Stimulated activated CD8-positive, alpha-beta memory T cell treated with anti-CD3 and anti-CD28 coated beads, Interleukin-15, amount 100 ng/mL, for 48 hours (primary cell): Measurements from ENCODE around the gene DCBLD2.

Experiments
- DNase-seq, 2 donors: peaks; one replicate each; pipeline ENCODE4 v3.0.0-alpha.2; 2020; ENCODE audit warnings: low read depth in 2 of 2

The DCBLD2 gene, protein sequence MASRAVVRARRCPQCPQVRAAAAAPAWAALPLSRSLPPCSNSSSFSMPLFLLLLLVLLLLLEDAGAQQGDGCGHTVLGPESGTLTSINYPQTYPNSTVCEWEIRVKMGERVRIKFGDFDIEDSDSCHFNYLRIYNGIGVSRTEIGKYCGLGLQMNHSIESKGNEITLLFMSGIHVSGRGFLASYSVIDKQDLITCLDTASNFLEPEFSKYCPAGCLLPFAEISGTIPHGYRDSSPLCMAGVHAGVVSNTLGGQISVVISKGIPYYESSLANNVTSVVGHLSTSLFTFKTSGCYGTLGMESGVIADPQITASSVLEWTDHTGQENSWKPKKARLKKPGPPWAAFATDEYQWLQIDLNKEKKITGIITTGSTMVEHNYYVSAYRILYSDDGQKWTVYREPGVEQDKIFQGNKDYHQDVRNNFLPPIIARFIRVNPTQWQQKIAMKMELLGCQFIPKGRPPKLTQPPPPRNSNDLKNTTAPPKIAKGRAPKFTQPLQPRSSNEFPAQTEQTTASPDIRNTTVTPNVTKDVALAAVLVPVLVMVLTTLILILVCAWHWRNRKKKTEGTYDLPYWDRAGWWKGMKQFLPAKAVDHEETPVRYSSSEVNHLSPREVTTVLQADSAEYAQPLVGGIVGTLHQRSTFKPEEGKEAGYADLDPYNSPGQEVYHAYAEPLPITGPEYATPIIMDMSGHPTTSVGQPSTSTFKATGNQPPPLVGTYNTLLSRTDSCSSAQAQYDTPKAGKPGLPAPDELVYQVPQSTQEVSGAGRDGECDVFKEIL

DNA sequence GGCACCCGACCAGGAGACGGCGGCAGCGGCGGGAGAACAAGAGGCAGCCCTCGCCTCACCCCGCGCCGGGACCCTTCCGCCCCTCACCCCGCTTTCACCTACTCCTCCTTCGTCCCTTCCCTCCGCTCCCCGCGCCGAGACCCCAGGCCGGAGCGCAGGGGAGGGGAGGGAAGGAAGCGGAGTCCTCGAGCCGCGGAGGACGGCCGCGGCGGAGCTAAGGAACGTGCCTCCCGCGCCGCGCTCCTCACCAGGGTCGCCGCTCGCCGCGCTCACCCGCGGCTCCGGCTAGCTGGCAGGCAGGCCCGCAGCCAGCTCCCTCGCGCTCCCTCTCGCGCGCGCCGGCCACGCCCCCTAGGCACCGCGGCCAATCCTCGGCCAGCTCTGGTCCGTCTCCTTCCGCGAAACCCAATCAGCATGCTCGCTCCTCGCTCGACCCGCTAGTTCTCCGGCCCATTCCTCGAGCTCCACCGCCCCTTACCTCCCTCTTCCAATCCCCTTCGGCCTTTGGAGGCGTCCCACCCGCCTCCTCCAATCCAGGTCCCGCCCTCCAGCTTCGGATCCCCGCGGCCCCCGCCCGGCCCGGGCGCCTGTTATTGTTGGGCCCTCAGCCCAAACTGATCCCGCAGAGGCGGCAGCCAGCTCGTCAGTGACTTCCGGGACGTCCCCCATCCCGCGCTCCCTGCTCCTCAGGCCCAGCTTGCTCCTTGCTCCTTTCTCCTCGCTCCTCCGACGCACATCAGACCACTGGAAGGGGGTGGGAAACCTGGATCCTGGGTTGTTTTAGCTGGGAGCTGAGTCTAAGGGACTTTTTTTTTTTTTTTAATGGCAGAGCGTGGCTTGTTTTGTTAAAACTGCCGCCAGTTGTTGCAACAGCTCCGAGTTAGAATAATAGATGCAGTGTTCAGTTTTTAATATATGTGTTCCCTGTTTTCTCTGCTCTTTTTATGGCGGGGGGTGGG lies at the start of gene DCBLD2:
TSS of gene DCBLD2 (minus strand) at position 304 of the 959 bp plus-strand sequence. CDS start 369 bp downstream, outside the sequence.
- peak; percentile 85 to 91 for DNase-seq

DNA sequence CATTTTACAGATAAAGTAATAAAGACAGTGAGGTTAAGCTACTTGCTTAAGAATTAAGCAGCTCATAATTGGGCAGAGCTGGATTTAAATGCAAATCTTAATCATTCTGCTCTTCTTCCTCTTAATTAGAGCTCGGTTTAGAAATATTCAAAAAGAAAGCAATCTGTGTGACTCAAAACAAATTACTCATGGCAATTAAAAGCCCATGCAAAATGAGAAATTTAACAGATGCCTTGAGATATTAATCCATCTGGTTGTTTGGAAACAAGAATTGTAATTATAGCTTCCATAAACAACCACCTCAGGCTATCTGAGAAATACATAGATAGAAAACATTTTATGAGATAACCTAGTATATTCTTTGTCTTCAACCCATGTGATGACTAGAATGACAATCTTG lies 44.2 kb upstream of the DCBLD2 start:
- DNase-seq, result no peak

DNA sequence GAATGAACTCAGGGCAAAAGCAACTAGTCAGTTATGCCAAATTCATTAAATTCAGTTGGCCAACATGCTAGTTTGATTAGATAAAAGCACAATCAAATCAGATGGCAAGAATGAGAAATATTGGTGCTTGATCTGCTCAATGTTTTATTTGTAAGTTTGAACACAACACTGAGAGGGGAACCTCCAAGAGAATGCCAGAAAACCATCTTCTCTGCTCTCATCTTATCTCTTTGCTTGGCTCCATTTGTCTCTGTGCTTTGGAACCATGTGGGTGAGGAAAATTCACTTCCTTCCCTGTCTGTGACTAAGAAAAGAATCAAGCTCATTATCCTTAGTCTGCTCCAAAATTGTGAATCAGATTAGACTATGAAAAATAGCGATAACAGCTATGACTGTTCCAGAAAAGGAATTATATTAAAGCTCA lies 43.6 kb upstream of the DCBLD2 start:
- DNase-seq, result no peak

DNA sequence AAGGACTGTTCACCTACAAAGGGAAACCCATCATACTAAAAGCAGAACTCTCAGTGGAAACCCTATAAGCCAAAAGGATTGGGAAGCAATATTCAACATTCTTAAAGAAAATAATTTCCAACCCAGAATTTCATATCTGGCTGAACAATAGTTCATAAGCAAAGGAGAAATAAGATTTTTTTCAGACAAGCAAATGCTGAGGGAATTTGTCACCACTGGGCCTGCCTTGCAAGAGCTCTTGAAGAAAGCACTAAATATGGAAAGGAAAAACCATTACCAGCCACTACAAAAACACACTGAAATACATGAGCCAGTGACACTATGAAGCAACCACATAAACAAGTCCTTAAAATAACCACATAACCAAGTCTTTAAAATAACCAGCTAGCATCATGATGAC lies 28.9 kb upstream of the DCBLD2 start:
- DNase-seq, result no peak

DNA sequence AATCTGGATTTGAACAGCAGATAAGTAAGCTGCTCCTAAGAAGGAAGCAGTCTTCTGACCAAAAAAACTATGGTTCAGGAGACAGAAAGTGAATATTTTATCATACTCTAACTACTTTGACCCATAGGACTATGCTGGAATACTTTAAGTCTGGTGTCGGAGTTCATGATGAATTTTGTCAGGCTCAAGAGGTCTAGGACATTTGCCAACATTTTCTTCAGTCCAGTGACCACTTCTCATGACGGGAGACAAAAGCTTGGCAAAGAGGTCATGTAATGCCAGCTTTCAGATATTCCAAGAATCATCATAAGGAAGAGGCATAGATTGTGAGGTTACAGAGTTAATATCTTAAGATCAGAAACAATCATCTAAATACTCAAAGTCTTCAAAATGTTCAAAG lies 20.5 kb upstream of the DCBLD2 start:
- DNase-seq, result no peak

DNA sequence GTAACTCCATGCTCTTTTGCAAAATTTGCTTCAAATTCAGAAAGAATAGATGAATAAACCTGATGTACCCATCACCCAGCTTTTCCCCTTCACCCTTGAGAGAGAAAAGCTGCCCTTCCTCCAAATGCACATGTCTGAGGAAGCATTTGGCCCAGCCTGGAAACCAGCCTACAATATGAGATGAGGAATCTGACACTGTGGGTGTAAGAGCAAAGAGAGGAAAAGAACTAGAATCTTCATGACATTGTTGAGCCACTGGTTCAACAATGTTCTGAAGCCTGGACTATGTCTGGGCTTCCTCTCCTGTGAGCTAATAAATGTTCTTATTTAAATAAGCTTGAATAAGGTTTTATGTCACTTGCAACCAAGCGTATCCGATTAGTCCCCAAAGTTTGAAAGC lies 18.7 kb upstream of the DCBLD2 start:
- no peak for DNase-seq

DNA sequence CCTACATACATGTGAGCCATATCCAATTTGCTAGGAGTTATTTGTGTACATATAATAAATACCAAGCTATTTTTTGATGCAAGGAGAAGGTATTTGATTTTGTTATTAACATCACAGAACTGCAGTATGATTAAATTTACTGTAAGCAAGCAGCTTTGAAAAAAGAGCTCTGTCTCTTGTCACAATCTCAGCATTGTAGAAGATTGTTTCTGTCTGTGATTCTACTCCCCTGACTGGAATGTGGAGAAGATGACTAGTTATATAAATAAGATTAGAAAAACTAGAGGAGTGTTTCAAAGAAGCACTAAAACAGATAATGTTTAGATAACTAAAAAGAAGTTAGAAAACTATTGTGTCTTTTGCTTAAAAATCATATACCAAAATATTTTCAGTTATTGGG lies 17.1 kb upstream of the DCBLD2 start:
- no peak for DNase-seq

DNA sequence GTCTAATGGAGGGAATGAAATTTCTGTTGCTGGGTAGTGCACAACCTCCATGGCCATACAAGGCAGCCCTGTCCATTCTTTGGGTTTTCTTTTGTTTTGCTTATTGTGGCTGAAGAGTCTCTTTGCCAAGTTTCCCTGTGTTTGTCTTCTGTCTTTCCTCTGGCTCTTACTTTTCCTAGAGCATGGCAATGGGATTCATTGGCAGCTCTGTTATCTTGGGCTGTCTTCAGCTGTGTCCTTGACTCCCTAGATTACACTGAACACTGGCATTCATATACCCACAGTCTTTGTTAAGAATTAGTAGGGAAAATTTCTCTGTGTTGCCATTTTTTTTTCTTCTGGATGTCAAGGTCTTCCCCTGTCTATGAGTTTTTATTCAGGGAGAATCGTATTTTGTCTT lies 16.1 kb upstream of the DCBLD2 start:
- no peak for DNase-seq

DNA sequence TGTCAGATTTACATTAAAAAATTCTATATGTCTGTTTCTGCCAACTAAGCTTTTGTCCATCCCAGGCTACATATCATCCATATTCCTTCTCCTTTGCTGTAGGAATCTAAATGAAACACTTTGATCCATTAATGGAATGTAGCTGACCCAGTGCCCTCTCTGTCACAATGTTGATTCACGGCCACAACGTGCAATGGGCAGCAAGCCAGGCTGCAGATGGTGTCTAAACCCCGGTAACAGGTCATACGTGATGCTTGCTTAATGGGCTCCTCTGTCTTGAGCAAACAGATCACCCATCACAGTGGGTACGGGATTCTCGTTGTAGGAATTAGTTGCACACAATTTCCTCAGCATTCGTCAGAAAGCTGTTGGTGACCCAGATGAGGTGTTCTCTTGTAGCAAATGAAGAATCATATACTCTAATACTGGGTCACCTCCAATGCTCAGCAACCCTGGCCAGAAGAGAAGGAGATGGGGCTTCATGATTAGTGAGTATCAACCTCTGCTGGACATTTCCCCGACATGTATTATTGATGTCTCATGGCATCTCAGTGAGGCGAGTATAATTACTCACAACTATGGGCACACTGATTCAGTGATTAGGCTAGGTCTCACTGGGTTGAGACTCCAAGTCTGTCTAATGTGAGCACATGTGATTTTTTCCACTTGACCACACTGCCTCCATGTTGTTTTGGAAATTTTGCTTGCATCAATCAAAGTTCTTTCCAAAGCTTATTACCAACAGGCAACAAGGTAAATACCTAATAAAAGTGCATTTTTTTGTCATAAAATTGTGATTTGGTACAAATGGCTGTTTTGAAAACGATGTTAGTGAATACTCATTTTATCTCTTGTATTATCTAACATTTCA lies 12.9 kb upstream of the DCBLD2 start:
- no peak for DNase-seq

DNA sequence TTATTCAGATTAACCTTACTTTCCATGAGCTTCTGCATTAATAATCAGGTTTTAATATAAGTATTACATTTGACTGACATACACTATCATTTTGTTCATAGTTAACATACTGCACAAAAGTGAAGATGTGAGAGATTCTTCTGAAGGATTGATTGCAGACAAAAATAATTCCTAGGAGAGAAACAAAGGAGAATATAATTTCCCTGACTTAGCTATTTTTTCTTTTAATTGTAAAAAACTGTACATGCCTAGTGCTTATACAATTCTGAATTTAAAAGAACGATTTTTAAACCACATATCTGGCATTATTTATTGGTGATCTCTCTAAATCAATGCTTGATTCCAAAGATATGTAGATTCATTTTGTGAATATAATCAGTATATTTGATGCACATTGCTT lies 11.0 kb upstream of the DCBLD2 start:
- DNase-seq, result no peak

DNA sequence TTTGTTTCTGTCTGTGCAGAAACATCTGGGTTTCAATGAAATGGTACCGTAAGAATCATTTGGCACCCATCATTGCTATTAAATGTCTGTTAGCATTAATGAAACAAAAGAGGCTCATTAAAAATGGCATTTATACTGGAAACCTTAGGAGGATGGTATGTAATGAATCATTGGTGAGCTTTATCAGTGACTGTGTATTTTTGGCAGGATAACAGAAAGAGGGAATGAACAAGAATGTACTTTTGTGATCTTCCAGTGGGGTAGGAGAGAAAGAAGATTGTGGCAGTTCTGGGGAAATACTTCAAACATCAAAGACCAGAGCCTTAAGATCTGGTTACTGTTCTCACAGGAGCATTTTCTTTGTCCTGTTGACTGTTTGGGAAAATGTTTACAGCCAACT lies 4.7 kb upstream of the DCBLD2 start:
- DNase-seq, result no peak

DNA sequence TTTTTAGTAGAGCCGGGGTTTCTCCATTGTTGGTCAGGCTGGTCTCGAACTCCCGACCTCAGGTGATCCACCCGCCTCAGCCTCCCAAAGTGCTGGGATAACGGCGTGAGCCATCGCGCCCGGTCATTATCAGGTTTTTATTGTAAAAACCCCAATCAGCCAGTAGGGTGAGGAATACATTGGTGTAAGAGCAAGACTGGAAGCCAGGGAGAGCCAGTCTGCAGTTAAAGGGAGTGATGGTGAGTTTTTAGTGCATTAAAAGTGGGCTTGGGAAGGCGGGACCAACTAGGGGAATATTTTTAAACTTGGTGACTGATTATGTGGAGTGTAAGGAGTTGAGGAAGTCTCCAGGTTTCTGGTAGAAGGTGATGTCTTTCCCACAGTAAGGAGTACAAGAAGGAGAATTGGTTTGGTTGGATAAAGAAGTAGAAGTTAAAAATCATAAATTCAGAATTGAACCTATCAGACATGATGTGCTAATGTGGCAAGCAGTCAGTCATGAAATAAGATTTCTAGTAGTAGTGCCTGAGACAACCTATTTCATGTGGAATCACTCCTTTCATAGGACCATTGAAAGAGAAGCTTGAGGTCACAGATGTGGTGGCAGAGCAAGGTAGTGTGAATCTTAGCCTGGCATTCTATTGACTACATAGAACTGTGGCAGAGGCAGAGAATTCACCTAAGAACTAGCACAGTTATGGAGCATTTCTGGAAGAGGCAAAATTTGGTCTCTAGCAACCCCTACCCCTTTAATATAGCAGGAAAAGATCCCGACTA lies 2.4 kb upstream of the DCBLD2 start:
- no peak for DNase-seq

DNA sequence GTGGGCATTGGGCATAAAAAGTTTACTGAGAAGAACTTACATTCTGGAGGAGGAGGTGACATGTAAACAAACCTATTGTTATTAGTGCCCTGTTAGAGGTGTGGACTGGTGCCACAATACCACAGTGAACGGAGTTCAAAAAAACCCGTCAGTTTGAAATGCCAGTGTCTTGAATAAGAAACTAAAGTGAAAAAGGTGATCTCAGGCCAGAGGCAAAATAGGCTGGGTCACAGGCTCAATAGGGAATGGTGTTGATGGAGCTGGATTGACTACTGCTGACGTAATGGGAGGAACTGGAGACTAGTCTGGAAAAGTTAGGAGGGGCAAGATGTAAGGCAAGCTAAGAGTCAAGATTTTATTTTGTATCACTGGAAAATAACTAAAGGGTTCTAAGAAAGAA lies 1.6 kb upstream of the DCBLD2 start:
- DNase-seq, result no peak

DNA sequence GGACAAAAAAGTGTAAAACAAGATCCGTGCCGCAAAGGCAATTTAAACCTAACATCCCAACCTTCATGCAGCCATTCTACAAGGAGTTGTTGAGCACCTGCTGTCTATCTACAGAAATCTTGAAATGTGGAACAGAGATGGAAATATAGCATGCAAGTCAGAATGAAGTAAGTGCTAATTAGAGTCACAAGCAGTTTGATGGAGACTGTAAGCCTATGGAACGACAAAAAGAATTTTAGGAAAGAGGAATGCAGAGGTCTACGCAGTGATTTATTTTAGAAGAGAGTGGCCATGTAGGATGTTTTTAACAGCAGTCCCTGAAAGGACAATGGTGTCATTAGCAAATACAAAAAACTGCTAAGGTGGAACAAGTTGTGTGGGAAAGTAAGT lies 851 bp upstream of the DCBLD2 start:
- DNase-seq, result no peak

DNA sequence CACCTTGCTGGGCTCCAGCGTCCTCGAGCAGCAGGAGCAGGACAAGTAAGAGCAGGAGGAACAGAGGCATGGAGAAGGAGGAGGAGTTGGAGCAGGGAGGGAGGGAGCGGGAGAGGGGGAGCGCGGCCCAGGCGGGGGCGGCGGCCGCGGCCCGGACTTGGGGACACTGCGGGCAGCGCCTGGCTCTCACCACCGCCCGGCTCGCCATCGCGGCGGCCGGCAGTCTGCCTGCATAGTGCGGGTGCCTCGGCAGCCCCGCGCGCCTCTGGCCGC lies 440 bp downstream of the DCBLD2 start:
- no peak for DNase-seq

DNA sequence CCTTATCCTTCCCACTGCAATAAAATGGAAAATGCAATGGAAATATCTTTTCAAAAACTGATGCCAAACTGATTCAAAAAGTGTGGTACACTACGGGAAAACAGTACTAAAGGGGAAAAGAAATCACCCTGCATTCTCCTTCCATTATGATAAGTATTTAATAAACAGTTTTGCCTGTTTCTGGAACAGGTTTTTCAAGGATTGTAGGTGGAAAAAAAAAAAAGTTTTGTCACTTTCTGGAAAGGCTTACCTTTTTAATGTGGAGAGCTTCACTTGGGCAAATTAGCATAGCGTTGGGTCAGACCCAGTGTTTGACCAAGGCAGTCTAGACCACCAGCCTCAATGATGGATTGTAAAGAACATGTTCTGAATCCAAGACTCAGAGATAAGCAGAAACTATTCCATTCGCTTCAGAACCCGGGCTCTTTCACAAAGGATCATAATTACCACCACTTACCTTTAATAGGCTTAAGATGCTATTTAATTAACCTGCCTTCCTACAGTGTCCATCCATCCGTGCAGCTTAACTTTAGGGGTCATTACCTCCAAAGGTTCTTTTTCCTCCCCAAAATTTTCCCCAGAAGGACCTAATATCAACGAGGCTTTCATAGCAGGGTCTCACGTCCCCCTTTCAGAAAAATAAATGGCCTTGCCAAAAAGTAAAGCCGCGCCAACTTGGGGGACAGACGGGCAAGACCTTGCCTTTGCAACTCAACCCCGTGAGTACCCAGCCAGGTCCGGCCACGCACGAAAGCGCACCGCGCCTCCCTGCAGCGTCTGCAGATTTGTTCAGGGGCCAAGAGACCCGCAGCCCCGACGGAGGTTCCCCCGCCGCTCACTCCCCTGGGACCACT lies 1.0 kb downstream of the DCBLD2 start:
- DNase-seq, result no peak

DNA sequence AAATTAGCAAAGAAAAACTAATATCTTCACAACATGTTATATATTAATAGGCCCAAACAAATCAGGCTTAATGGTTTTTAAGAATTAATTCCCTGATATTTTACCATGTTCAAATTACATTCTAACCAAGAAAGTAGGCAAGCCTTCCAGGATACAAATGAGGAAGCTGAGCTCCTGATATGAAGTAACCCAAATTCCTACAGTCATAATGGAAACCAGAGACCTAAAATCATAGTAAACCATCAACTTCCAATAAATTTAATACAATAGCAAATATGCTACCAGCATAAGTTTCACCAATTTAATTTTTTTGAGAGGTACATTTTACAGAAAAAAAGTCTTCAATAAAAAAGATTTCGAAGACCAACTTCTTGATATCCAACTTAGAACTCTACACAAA lies 3.8 kb downstream of the DCBLD2 start:
- no peak for DNase-seq

DNA sequence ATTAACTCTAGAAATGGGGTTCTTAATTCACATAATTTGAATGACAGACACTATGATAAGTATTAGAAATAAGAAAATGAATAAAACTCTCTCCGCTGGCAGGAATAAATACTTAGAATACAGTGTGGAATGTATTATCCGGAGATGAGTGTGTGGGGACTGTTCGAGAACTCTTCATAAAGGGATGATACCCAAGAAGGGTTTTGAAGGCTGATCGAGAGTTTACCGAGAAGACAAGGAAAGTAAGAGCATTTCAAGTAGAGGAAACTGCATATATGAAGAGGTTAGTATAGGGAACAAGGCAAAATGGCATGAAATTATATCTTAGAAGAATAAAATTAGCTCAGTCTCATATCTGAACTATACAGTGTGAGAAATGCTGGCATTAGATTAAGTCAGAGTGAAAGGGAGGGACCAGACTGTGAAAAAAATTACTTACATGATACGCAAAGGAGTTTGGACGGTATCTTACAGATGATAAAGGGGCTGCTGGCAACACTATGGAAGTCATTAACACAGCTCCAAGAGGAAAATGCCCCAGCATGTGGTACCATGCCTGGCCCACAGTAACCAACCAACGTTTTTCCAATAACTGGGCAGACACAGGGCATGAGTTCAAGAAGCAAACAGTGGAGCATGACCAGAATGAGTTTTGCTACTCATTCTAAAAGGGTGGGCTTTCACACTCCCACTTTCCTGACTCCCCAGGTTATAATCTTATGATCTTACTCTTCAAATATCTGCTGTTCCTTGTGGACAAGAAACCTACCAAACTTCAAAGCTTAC lies 6.5 kb downstream of the DCBLD2 start:
- no peak for DNase-seq

DNA sequence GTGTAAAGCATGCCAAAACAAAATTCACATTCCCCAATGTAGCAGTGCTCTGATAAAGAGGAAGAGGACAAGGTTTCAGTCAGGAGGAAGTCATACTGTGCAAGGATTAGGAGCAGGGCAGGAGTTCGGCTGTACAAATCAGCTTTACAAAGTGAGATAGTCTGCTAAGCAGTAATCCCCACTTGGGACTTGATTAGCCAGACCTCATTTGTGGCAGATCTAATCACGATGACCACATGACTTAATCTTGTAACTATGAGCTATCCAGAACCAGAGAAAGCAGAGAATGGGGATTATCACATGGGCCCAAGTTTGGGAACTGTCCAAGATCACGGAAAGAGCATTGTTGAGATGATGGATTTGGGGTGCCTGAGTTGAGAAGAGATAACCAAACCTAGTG lies 7.8 kb downstream of the DCBLD2 start:
- no peak for DNase-seq
